HFFc6 (cell line): Measurements from ENCODE around the gene BTN3A1. TPM values are rescaled to one million over a fixed set of nuclear protein-coding genes. Genes with fewer than 3 reads are reported as not detected.
"Not testable (repeated sequence)": the region's sequence is repeated elsewhere in the genome, so short reads cannot be mapped to it uniquely, and the experiment has no call there.

Experiments used
- DNase-seq: peaks from one replicate; pipeline ENCODE4 v3.0.0-alpha.2; 2018
- H3K27ac Mint-ChIP-seq: 2 replicates; pipeline ENCODE4 v1.8.0; 2020; ENCODE audit warnings: mild to moderate bottlenecking, mixed read lengths
- H3K27me3 Mint-ChIP-seq: 2 replicates; pipeline ENCODE4 v1.8.0; 2021; ENCODE audit warnings: mild to moderate bottlenecking, moderate library complexity, mixed read lengths; ENCODE audit not compliant: insufficient read depth
- H3K36me3 Mint-ChIP-seq: 2 replicates; pipeline ENCODE4 v1.8.0; 2021; ENCODE audit warnings: low read depth, mixed read lengths
- H3K4me1 Mint-ChIP-seq: 2 replicates; pipeline ENCODE4 v1.8.0; 2020; ENCODE audit warnings: low read depth, mixed read lengths
- H3K4me3 Mint-ChIP-seq: 2 replicates; pipeline ENCODE4 v1.8.0; 2020; ENCODE audit warnings: mild to moderate bottlenecking, moderate library complexity, mixed read lengths
- H3K9me3 Mint-ChIP-seq: 2 replicates; pipeline ENCODE4 v1.8.0; 2020; ENCODE audit warnings: mild to moderate bottlenecking, mixed read lengths
- total RNA-seq, 6 experiments: library from RNA; stranded (reverse); fragmentation: NEBNext Ultra II Directional; extraction: Animal tissue kit (Norgen Biotek cat#: 25700); gene quantifications; 2 replicates in 1 of 6; 3 replicates in 5 of 6; pipeline ENCODE4 v1.2.3, GENCODE V29; 2021
- TF ChIP-seq, protein P1 (sequence below): fragments of 200-600 bp; sonication (generic); IDR thresholded peaks from 2 replicates; pipeline ENCODE4 v1.5.0; 2021; ENCODE audit warnings: antibody characterized with exemption, mild to moderate bottlenecking

BTN3A1 gene
- total RNA-seq, 6 experiments from 2014 or later, result 10.3 to 16.2 (median 13.8) TPM

DNA sequence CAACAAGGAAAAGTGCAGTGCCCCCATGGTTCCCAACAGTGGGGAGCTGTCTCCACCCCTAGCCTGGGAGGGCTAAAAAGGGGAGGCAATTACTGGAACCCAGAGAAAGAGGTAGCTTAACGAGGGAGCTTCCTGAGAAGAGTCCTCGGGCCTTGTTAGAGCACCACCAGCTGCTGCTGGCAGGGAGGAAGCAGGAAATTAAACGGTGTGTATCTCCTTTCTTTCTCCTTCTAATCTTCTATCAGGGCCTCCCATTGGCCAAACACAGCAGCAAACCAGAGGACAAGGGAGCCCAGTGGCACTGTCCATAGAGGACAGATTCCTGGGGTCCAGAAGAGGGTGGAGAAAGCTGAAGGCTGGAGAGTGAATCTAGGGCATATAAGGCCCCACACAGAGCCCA is 26.8 kb upstream of the BTN3A1 start:
- DNase-seq, result no peak
- Mint-ChIP-seq H3K36me3 (peaks cover 14% of the 10 kb centered on the region), H3K27me3 (no peaks in the 10 kb centered on the region), H3K9me3 (no peaks in the 10 kb centered on the region), H3K4me1 (peaks cover 9% of the 10 kb centered on the region; the same call in 1 of the 2 replicates), H3K4me3 (no peak overlapping the region), H3K27ac (peak overlapping the region; percentile 2; the same call in 1 of the 2 replicates)
- TF ChIP-seq, protein P1, sequence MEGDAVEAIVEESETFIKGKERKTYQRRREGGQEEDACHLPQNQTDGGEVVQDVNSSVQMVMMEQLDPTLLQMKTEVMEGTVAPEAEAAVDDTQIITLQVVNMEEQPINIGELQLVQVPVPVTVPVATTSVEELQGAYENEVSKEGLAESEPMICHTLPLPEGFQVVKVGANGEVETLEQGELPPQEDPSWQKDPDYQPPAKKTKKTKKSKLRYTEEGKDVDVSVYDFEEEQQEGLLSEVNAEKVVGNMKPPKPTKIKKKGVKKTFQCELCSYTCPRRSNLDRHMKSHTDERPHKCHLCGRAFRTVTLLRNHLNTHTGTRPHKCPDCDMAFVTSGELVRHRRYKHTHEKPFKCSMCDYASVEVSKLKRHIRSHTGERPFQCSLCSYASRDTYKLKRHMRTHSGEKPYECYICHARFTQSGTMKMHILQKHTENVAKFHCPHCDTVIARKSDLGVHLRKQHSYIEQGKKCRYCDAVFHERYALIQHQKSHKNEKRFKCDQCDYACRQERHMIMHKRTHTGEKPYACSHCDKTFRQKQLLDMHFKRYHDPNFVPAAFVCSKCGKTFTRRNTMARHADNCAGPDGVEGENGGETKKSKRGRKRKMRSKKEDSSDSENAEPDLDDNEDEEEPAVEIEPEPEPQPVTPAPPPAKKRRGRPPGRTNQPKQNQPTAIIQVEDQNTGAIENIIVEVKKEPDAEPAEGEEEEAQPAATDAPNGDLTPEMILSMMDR, result no peak

DNA sequence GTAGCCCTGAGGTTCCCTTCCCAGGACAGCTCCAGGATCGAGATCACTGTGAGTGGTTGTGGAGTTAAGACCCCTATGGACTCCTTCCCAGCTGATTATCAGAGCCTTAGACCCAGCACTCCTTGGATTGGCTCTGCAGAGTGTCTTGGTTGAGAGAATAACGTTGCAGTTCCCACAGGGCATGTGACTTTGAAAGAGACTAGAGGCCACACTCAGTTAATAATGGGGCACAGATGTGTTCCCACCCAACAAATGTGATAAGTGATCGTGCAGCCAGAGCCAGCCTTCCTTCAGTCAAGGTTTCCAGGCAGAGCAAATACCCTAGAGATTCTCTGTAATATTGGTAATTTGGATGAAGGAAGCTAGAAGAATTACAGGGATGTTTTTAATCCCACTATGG is 24.4 kb upstream of the BTN3A1 start:
- Mint-ChIP-seq H3K4me3 (no peak overlapping the region), H3K9me3 (no peaks in the 10 kb centered on the region), H3K4me1 (peaks cover 15% of the 10 kb centered on the region), H3K27ac (no peak overlapping the region), H3K27me3 (no peaks in the 10 kb centered on the region; the same call in 1 of the 2 replicates), H3K36me3 (peaks cover 14% of the 10 kb centered on the region)
- TF ChIP-seq, protein P1, result no peak
- DNase-seq, result no peak

DNA sequence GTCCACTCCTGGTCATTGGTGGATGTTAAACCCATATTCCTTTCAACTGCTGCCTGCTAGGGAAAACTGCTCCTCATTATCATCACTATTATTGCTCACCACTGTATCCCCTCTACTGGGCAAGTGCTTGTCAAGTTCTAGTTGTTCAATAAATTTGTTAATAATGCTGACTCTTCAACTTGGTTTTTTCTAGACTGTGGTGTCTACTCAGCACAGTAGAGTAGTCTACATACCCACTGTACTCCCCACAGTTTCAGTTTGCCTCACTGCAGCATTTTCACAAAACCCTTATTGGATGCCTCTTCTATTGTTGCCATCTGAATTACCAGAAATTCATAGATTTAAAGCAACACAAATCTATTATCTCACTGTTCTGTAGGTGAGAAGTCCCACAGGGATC is 23.9 kb upstream of the BTN3A1 start:
- H3K27me3 Mint-ChIP-seq, DNase-seq, H3K4me3 Mint-ChIP-seq, H3K27ac Mint-ChIP-seq, H3K9me3 Mint-ChIP-seq: not testable (repeated sequence)
- Mint-ChIP-seq H3K36me3 (peaks cover 14% of the 10 kb centered on the region), H3K4me1 (peaks cover 20% of the 10 kb centered on the region)

DNA sequence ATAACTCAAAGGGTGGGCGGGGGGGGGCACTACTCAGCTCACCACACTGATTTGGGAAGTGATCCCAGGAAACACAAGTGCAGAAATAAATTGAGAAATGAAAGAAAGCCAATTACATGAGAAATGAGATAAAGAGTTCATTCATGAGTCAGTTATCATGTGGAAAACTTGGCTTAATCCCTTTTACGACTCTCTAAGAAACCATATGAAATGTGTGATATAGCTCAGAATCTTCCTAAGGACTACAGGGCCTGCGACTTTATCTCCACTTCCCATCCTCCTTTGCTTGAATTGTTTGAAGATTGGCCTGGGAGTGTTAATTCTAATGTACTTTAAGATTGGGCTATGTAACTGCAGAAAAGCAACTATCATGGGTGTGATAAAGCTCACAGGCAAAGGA is 22.8 kb upstream of the BTN3A1 start:
- H3K4me1 Mint-ChIP-seq, result peaks cover 30% of the 10 kb centered on the region
- no peak overlapping the region for H3K4me3 Mint-ChIP-seq
- peaks cover 3% of the 10 kb centered on the region for H3K27me3 Mint-ChIP-seq
- no peak for DNase-seq
- no peaks in the 10 kb centered on the region for H3K9me3 Mint-ChIP-seq
- TF ChIP-seq, protein P1, result no peak
- peaks cover 4% of the 10 kb centered on the region; the same call in 1 of the 2 replicates for H3K36me3 Mint-ChIP-seq
- H3K27ac Mint-ChIP-seq, result no peak overlapping the region

DNA sequence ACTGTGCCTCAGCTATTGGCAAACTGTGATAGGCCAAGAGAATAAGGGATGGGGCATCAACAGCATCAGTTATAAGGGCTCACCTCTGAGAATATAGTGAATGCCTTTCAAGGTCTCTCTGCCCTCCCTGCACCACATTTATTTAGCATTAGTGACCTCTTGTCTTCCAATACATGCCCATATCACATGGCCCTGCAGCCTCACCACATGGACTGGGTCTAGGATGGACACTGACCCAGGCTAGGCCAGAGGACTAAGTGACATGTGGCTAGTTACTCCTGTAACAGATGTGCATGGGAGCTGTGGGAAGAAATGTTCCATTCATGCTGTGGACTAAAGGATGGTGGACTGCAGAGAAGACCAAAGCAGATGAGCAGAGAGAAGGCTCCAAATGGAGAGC is 22.3 kb upstream of the BTN3A1 start:
- Mint-ChIP-seq H3K4me1 (peaks cover 26% of the 10 kb centered on the region), H3K4me3 (no peak overlapping the region), H3K9me3 (no peaks in the 10 kb centered on the region), H3K36me3 (no peaks in the 10 kb centered on the region), H3K27me3 (peaks cover 3% of the 10 kb centered on the region), H3K27ac (no peak overlapping the region)
- TF ChIP-seq, protein P1, result no peak
- no peak for DNase-seq

DNA sequence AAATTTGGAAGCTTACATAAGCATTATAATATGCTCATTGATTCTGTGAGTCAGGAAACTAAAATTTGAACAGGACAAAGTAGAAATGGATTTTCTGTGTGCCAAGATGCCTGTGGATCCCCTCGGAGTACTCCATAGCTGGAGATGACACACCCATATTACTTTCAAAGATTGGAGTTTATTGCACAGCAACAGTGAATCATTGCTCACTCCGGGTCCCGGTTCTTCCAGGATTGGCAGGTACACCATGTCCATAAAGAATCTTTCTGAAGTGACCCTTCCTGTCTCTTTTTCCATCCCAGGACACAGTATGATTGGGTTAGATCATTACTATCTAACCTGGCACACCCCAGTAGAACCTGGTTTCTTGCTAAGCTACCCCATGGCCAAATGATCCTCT is 21.8 kb upstream of the BTN3A1 start:
- DNase-seq, result no peak
- TF ChIP-seq, protein P1, result no peak
- no peak overlapping the region for H3K27ac Mint-ChIP-seq

More for the DNA sequence above, 21.8 kb upstream of the BTN3A1 start:
- Mint-ChIP-seq H3K27me3 (peaks cover 3% of the 10 kb centered on the region), H3K36me3 (no peaks in the 10 kb centered on the region), H3K4me1 (peaks cover 21% of the 10 kb centered on the region), H3K4me3 (no peak overlapping the region), H3K9me3 (no peaks in the 10 kb centered on the region)
